NB4 (cell line): ENCODE measurements around the gene KLF17.
"Not testable (repeated sequence)": the region's sequence is repeated elsewhere in the genome, so short reads cannot be mapped to it uniquely, and the experiment has no call there.

ENCODE experiments used
- DNase-seq: peaks from one replicate; pipeline ENCODE4 v3.0.0; 2010; ENCODE audit warnings: low read depth
- H3K4me3 ChIP-seq: one replicate; pipeline ENCODE4 v1.5.1; 2011; ENCODE audit warnings: mild to moderate bottlenecking, low read depth, low read length, moderate library complexity
- CTCF ChIP-seq: IDR thresholded peaks from one replicate; pipeline ENCODE4 v1.5.1; 2012; ENCODE audit warnings: low read depth, low read length
- MAX ChIP-seq: IDR thresholded peaks from 2 replicates; pipeline ENCODE4 v1.6.1; 2011; ENCODE audit warnings: low read depth, low read length
- MYC ChIP-seq: IDR thresholded peaks from 2 replicates; pipeline ENCODE4 v1.6.1; 2011; ENCODE audit warnings: low read depth, low read length
- POLR2A ChIP-seq: IDR thresholded peaks from 2 replicates; pipeline ENCODE4 v1.6.1; 2011; ENCODE audit warnings: mild to moderate bottlenecking; ENCODE audit not compliant: insufficient read length; ENCODE audit errors: extremely low read depth

Gene KLF17

GRCh38 chr1:44111861-44112260 lies 6.8 kb upstream of the KLF17 start:
- no peak for TF ChIP-seq MYC
- no peak for TF ChIP-seq CTCF
- no peak for TF ChIP-seq MAX
- no peak for TF ChIP-seq POLR2A
- H3K4me3 ChIP-seq: no peak overlapping the region
- DNase-seq: no peak

GRCh38 chr1:44112486-44112885 lies 6.1 kb upstream of the KLF17 start:
- no peak overlapping the region for H3K4me3 ChIP-seq
- TF ChIP-seq MAX (no peak), CTCF (no peak), POLR2A (no peak), MYC (no peak)
- no peak for DNase-seq

- no peak overlapping the region for H3K4me3 ChIP-seq
- TF ChIP-seq CTCF: no peak
- TF ChIP-seq MAX: no peak
- no peak for TF ChIP-seq MYC
- no peak for TF ChIP-seq POLR2A
- DNase-seq: no peak
Measured at GRCh38 chr1:44113095-44113609, 5.5 kb upstream of the KLF17 start.

GRCh38 chr1:44114098-44114497 lies 4.5 kb upstream of the KLF17 start:
- DNase-seq: no peak
- TF ChIP-seq MYC (no peak), POLR2A (no peak), CTCF (no peak), MAX (no peak)
- no peak overlapping the region for H3K4me3 ChIP-seq

GRCh38 chr1:44117272-44117671 lies 1.3 kb upstream of the KLF17 start:
- H3K4me3 ChIP-seq, DNase-seq: not testable (repeated sequence)

- no peak for DNase-seq
- H3K4me3 ChIP-seq: no peak overlapping the region
- TF ChIP-seq MYC: no peak
- TF ChIP-seq POLR2A: no peak
- no peak for TF ChIP-seq CTCF
- TF ChIP-seq MAX: no peak
Measured at GRCh38 chr1:44119525-44119924, 904 bp downstream of the KLF17 start.
